ENCODE data around the gene FASN.

DNA sequence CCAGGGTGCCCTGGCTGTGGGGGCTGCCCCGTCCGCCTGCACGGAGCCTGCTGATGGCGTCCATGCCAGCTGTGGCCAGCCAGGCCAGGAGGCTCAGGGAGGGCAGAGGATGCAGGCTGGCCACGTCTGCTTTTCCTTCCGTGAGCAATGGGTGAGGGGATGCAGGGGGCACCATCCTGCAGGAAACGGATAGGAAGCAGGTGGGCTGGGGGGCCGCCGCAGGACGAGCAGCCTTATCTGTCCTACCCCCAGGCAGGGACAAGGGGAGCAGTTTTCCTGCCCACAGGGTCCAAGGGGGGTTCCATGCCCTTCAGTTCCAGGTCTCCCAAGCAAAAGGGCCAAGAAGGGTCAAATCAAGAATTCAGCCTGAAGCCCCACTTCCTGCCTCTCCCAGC is 39.2 kb downstream of the FASN start:
- TF ChIP-seq, protein P1, sequence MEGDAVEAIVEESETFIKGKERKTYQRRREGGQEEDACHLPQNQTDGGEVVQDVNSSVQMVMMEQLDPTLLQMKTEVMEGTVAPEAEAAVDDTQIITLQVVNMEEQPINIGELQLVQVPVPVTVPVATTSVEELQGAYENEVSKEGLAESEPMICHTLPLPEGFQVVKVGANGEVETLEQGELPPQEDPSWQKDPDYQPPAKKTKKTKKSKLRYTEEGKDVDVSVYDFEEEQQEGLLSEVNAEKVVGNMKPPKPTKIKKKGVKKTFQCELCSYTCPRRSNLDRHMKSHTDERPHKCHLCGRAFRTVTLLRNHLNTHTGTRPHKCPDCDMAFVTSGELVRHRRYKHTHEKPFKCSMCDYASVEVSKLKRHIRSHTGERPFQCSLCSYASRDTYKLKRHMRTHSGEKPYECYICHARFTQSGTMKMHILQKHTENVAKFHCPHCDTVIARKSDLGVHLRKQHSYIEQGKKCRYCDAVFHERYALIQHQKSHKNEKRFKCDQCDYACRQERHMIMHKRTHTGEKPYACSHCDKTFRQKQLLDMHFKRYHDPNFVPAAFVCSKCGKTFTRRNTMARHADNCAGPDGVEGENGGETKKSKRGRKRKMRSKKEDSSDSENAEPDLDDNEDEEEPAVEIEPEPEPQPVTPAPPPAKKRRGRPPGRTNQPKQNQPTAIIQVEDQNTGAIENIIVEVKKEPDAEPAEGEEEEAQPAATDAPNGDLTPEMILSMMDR (IDR thresholded peaks at IDR 0.05) = no peak
- TF ChIP-seq POLR2A (IDR thresholded peaks at IDR 0.05) = no peak

Data from Peyer's patch (tissue), 4 donors.